Left kidney (tissue), 1 donor: ENCODE results near the gene ACTL7A. TPM values are rescaled to one million over a fixed set of nuclear protein-coding genes. Genes with fewer than 3 reads are reported as not detected.

Experiments used
- polyA plus RNA-seq: library from polyadenylated mRNA; unstranded; fragments of 120-200 nt; gene quantifications from one replicate; pipeline ENCODE4 v1.2.1, GENCODE V29; 2013; ENCODE audit not compliant: insufficient read length

The ACTL7A gene
- polyA plus RNA-seq, 1 donor: not detected

Other genes with a start within 250 kb of the ACTL7A start
- not detected for gene ACTL7B, start 6.3 kb upstream of the ACTL7A start, polyA plus RNA-seq
- gene ELP1, start 71.9 kb downstream of the ACTL7A start, polyA plus RNA-seq: 52.3 TPM
- 37.7 TPM for gene ABITRAM, start 72.1 kb downstream of the ACTL7A start, polyA plus RNA-seq
- gene CTNNAL1, start 151.2 kb downstream of the ACTL7A start, polyA plus RNA-seq: 61.7 TPM